HPDE6-E6E7 (cell line): ENCODE measurements around the gene CCDC146.
"Not testable (repeated sequence)": the region's sequence is repeated elsewhere in the genome, so short reads cannot be mapped to it uniquely, and the experiment has no call there.

Experiments used
- DNase-seq: peaks from one replicate; pipeline ENCODE4 v3.0.0; 2011; ENCODE audit warnings: missing footprints; ENCODE audit errors: extremely low spot score

Gene CCDC146

DNA sequence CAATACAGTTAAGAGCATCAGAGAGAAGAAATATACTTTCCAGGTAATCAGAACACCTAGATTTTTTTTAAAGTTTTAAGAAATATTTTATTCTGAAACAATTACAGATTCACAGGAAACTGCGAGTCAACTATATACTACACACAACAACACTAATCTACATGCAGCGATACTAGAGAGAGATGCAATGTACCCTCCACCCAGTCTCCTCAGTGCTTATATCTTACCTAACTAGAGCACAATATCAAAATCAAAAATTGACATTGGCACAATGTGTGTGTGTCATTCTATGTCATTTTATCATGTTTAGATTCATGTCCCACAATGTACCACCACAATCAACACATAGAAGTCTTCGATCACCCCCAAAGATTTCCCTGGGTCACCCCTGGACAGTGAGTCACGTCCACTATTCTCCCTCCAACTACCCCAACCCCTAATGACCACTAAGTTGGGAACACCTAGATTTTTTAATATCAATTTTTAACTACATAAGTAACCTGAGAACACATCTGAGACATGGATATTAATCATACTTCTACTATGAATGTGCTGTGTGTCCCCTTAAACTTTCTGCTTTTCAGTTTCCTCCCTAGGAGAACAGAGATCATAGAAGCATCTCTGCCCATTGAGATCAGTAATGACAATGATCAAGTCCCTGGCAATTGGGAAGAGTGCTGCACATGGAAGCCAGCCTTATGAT, 207.2 kb downstream of the CCDC146 start:
- DNase-seq = no peak

DNA sequence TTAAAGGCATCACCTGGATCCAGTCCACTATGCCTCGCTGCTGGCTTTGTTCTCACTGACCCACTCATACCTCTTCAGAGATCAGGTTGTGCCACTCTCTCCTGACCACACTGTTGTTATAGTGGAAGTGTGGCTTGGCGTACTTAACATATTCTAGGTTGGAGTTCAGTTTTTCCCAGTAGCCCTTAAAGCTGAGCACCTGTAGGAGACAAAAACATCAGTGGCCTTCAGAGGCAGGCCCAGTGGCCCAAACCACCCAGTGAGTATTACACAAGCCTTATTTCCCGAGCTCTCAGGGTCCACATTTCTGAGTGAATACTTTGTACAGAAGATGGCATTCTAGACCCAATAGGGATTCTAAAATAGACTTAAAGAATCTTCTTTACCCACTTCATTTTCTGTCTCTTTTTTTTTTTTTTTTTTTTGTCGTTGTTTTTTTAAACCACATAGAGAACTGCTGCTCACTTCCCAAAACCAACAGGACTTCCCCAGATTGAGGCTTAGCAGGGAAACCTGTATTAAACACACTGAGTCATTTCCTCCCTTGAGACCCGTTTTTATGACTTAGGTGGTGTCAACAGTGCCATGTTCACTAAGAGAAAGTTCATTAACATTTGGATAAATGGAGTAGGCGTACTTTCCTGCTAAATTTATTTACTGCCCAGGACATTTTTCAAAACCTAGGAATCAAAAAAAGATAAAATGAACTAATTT, 207.9 kb downstream of the CCDC146 start:
- no peak for DNase-seq

DNA sequence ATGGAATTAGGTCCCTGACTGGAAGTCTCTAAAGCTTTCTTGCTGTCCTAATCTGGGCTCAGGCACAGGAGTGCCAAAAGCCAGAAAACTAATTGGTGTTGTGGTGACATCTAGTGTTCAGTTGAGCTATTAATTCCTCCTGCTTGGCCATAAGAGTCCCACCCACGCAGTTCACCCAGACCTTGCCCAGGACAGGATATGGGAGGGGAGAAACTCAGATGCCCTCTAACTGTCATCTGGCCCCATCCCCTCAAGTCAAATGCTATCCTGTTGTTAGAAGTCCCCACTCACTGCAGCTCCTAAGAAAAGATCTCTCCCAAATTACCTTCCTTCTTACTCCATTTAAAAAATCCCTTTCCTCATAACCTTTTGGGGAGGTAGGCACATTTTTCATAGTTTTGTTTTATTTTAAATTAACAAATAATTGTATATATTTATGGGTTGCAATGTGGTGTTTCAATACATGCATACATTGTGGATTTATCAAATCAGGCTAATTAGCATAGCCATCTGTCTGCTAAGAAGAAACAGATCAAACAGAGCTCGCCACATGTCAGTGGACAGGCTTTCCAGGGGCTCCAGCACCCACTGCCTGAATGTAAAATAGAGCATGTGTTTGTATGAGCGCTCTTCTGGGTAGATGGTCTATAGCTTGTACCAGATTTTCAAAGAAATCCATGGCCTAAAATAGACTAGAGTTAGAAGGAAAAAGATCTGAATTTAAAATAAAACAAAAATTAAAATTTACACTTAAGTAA, 209.7 kb downstream of the CCDC146 start:
- DNase-seq = peak; percentile 81

DNA sequence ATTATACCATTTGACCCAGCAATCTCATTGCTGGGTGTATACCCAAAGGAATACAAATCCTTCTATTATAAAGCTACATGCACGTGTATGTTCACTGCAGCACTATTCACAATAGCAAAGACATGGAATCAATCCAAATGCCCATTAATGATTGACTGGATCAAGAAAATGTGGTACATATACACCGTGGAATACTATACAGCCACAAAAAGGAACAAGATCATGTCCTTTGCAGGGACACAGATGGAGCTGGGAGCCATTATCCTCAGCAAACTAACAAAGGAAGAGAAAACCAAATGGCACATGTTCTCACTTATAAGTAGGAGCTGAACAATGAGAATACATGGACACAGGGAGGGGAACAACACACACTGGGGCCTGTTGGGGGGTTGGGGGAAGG, 211.6 kb downstream of the CCDC146 start:
- DNase-seq = not testable (repeated sequence)

DNA sequence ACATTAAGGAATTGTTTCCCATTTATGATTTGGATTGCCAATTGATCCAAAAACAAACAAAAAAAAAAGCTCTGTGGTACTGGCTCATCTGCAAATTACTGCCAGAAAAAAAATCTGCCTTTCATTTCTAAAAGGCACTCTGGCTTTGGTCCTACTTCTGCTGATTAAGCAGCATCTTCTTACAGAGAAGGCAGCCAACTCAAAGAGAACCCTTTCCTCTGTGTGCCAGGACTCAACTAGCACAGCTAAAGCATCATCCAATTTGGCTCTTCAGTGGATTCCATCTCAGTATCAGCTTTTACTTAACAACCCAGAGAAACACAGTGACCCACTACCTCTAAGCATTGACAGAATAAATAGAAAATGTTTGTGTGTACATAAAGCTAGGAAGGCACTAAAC, 213.2 kb downstream of the CCDC146 start:
- DNase-seq = no peak

DNA sequence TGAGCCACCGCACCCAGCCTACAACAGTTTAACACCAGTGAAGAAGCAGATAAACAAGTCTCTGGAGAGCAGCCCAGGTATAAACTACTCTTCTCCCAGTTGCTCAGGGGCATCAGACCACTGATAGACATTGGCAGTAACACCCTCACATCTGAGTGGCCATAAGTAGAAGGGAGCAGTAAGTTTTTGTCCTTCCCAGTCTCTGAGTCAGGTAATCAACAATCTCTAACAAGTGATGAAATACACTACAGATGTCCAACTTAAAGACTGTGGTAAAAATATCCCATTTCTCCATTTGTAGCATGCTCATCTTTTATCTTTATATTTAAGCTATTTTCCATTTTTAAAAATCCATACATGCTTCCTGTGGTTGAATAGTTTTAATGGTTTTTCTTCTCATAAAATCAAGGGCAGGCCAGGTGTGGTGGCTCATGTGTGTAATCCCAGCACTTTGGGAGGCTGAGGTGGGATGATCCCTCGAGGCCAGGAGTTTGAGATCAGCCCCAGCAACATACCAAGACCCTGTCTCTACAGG, 215.1 kb downstream of the CCDC146 start:
- no peak for DNase-seq

DNA sequence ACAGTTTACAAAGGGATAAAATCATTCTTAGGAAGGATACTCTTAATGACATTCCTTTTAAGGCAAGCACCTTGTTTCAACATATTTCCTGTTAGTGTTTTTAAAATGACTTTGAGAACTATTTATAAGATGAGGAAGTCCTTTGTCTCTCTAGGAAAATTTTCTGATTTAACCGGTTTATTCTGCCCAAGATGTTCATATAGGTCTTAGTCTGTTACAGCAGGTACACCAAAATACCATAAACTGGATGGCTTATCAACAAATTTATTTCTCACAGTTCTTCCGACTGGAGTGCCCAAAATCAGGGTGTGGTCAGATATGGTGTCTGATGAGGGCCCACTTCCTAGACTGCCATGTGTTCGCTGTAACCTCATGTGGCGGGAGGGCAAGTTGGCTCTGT, 215.8 kb downstream of the CCDC146 start:
- no peak for DNase-seq

DNA sequence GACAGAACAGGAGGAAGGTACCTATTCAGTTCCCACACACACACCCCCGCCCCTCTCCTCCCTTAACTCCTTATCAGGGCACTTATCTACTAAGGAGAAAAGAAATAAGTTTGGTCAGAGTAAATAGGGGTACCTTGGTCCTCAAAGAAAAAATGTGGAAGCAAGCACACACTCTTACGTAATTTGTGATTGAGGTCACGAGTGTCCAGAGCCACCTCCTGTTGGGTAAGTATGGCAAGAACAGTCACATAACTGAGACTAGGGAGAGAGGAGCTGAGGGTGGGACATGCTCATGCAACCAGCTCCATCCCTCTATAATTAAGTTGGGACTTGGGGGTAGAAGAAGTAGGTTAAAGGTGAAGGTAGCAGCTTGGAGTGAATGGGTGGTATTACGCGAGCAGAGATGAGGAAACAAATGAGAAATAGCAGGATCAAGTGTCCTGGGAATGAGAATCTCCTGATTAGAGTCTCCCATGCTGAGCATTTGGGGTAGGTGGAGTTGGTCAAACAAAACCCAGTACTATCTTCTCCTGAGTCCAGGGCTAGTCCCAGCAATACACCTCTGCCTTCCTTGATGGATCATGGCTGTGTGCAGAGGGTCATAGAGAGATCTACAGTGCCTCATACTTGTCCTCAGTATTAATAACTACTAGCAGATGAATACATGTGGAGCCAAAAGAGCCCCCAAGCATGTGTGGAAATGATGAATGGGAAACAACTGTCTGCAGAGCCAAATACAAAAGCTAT, 216.6 kb downstream of the CCDC146 start:
- DNase-seq = no peak

DNA sequence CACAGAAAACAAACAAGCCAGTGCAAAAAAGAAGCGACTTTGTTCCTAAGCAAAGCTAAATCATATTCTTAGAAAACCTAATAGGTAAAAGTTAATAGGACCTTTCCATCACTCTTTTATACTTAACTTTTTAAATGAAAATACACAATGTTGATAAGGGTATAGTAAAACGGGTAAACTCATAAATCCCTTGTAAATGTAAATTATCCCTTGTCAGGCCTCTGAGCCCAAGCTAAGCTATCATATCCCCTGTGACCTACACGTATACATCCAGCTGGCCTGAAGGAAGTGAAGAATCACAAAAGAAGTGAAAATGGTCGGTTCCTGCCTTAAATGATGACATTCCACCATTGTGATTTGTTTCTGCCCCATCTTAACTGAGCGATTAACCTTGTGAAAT, 217.3 kb downstream of the CCDC146 start:
- no peak for DNase-seq
